ENCODE data around the gene GLIPR2.

DNA sequence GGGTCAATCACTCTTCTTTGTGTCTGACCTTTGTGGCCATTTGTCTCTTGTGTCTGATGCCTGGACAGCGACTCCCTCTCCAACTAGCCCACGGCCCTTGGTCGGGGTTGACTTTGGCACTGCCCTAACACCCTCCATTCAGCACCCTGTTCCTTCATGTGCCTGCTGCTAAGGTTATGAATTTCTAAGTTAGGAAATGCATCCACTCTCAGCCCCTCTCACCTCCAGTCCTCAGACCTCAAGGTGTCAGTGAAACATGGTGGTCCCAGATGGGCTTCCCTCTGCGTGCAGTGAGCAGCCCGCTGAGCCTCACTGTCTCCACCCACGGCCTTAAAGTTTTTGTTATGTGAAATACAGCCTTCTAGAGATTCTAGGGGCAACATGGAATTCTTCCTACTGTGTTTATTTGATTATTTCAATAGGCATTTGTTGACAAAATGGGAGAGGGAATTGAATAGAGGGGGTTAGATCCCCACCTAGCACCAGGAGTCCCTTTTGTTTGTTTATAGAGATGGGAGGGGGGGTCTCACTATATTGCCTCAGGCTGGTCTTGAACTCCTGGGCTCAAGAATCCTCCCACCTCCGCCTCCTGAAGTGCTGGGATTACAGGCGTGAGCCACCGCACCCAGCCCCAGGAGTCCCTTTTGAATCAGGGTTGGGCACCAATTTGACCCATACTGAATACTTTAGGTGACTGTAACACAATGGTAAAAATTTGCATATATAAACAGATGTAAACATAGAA is 1.6 kb upstream of the GLIPR2 start:
- TF ChIP-seq, protein P1, sequence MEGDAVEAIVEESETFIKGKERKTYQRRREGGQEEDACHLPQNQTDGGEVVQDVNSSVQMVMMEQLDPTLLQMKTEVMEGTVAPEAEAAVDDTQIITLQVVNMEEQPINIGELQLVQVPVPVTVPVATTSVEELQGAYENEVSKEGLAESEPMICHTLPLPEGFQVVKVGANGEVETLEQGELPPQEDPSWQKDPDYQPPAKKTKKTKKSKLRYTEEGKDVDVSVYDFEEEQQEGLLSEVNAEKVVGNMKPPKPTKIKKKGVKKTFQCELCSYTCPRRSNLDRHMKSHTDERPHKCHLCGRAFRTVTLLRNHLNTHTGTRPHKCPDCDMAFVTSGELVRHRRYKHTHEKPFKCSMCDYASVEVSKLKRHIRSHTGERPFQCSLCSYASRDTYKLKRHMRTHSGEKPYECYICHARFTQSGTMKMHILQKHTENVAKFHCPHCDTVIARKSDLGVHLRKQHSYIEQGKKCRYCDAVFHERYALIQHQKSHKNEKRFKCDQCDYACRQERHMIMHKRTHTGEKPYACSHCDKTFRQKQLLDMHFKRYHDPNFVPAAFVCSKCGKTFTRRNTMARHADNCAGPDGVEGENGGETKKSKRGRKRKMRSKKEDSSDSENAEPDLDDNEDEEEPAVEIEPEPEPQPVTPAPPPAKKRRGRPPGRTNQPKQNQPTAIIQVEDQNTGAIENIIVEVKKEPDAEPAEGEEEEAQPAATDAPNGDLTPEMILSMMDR (IDR thresholded peaks at IDR 0.05; ENCODE audit: extremely low read depth in 1 of 2, insufficient read depth in 1 of 2, low read depth in 1 of 2, low read length in 2 of 2), result no peak
- TF ChIP-seq JUN (IDR thresholded peaks at IDR 0.05; ENCODE audit: borderline replicate concordance, insufficient read depth, insufficient read length, low read depth), result no peak
